Activated CD4-positive, alpha-beta T cell treated with anti-CD3 and anti-CD28 coated beads for 48 hours (primary cell): ENCODE data around the gene RNF186.
"Not testable (repeated sequence)": the region's sequence is repeated elsewhere in the genome, so short reads cannot be mapped to it uniquely, and the experiment has no call there.

Source experiments
- DNase-seq: peaks from one replicate; pipeline ENCODE4 v3.0.0-alpha.2; 2020

RNF186 gene, protein sequence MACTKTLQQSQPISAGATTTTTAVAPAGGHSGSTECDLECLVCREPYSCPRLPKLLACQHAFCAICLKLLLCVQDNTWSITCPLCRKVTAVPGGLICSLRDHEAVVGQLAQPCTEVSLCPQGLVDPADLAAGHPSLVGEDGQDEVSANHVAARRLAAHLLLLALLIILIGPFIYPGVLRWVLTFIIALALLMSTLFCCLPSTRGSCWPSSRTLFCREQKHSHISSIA

DNA sequence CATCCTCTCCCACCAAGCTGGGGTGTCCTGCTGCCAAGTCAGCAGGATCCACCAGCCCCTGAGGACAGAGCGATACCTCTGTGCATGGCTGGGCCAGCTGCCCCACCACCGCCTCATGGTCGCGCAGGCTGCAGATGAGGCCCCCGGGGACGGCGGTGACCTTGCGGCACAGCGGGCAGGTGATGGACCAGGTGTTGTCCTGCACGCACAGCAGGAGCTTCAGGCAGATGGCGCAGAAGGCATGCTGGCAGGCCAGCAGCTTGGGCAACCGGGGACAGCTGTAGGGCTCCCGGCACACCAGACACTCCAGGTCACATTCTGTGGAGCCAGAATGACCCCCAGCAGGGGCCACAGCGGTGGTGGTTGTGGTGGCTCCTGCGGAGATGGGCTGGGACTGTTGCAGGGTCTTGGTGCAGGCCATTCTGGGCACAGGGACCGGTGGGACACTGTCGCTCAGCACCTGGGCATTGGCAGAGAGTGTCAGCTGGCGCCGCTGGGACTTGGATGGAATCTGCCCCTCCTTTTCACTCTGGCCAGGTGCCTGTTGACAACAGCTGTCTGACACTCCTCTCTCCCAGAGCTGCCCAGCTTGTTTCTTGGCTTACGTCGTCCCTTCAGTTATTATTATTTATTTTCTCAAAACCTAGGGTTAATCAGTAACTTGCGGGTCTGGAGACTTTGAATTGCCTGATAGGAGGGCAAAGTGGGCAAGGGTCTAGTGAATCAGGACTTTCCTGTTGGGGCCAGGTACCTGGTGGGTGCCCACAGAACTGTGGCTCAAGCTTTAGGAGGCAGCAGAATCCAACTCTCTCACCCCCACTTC lies at the start of gene RNF186:
Gene RNF186 (minus strand): TSS at position 603 of the 823 bp plus-strand sequence. CDS start 182 bp downstream, at position 421.
- DNase-seq: no peak

DNA sequence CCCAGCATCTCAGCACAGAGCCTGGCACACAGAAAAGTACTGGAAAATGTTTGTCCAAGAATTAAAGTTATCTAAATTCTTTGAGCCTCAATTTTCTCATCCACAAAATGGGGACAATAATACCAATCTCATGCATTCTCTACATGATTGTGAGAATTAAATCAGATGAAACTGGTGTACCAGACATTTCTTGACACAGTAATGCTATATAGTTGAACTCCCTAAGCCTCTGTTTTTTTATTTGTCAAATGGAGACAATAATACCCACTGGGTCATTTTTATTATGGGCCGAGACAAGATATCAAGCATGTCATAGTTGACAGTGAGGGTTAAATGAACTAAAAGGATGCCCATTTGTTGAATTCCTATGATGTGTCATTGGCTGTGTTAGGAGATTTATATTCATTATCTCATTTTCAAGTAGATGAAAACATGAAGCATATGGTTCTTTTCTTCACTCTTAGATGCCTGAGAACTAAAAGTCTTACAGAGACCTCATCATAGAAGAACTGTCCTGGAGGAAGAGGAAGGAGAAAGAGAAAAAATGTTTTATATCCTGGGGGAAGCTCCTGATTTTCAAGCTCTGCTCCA lies 49.6 kb upstream of the RNF186 start:
- no peak for DNase-seq

DNA sequence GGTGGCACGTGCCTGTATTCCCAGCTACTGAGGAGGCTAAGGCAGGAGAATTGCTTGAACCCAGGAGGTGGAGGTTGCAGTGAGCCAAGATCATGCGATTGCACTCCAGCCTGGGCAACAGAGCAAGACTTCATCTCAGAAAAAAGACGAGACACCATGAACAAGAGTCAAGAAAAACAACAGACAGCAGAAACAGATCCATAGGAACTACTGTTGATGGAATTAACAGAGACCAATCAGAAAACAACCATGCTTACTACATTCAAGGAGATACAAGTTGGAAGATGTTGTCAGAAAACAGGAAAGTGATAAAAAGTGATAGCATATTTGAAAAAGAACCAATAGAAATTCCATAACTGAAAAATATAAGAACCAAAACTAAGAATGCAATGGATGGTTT lies 47.9 kb upstream of the RNF186 start:
- DNase-seq: no peak

DNA sequence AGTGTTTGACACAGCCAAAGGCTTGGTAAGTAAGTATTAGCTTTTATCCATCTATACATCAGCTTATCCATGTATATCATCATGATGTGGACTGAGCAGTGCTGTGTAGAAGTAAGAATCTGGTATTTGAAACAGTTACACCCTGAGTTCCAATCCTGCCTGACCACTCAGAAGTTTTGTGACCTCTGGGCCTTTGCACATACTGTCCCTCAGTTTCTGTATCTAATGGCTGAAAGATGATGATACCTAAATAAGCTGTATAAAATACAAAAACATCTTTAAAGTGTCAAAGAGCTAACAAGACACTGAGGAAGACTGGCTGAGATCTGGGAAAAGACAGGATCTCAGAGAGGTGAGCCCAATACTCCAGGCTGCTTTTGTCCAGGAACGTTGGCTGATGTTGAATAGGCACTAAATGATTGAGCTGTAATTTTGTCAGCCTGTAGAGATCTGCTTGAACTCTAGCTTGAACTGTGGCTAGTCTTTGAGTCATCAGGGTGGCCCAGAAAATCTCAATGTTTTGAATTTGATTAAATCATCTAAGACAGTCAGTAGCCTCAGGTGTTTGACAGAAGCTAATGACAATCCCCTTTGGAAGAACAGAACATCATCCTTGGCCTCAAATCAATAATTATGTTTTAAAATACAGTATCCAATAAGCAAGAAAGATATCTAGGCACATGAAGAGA lies 46.9 kb upstream of the RNF186 start:
- no peak for DNase-seq

DNA sequence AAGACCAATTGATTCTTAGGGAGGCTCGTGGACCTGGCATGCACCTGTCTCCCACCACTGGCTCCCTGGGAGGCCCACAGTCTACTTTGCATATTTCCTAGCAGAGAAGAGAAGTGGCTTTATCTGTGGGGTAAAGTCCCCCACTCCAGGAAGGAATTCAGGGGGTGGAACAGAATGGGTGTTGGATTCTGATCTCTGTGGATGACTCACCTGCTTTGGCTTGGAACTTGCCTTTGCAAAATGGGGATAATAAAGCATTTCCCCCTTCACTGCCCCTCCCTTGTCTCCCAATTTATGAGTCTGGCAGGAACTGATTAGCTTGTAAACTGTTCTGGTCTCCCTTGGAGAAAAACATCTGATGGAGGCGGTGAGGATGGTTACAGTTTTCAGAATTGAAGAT lies 46.0 kb upstream of the RNF186 start:
- no peak for DNase-seq

DNA sequence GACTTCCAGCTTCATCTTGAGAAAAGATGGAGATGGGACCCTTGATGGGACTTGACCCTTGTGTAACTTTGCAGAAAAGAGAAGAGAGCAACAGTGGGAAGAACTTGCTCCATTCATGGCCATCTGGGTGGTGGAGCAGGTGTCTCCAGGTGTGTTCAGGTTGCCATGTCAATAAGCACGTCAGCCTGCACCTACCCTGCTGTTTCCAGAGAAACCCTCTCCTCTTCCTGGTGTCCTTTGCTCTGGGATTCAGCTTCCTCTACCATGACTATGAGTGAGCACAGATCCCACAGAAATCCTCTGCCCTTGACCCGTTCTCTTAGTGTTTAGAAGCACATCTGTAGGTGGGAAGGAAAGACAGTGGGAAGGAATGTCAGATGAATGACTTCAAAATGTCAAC lies 45.3 kb upstream of the RNF186 start:
- no peak for DNase-seq

DNA sequence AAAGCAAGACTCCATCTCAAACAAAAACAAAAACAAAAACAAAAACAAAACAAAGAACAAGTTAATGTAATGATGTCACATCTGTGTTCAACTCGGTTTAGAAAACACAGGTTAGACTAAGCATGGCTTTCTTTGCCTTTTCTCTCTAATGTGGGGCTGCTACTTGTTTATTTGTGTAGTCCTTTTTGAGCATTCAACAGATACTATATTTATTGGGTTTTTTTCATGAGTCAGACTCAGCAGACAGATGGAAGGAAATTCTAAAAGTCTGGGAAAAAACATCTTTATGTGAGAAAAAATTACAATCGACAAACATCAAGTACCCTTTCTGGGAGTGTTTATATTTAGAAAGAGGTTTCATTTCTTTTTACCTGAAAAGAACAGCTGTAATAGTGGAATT lies 44.8 kb upstream of the RNF186 start:
- DNase-seq: no peak

DNA sequence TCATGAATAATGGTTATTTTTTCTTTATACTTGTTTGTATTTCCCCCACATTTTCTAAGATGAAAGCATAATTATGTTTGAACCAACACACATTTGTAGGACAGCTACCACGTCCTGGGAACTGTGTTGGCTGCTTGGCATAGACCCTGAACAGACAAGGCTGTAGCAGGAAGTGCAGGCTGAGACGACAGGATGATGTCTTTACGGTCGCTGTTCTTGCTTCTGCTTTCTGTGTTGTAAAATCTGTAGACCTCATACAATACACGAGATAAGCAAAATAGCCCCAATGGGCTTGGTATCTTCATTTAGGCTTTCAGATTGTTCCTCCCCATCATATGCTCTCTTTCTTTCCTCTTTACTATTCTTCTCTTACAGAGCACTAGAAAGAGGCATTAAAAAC lies 43.8 kb upstream of the RNF186 start:
- DNase-seq: no peak

DNA sequence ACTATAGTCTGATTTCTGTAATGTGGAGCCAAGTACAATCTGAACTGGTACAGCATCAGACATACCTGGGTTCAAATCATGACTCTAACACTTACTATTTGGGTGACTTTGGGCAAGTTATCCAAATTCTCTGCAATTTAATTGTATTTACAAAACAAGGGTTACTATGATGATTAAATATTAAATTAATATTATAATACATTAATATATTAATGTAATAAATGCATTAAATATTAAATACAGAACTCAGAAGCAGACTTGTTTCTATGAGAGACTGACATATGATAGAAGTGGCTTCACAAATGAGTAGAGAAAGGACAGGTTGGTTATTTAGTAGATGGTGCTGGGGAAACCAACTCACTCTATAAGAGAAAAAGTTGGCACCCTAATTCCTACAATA lies 39.8 kb upstream of the RNF186 start:
- DNase-seq: no peak

DNA sequence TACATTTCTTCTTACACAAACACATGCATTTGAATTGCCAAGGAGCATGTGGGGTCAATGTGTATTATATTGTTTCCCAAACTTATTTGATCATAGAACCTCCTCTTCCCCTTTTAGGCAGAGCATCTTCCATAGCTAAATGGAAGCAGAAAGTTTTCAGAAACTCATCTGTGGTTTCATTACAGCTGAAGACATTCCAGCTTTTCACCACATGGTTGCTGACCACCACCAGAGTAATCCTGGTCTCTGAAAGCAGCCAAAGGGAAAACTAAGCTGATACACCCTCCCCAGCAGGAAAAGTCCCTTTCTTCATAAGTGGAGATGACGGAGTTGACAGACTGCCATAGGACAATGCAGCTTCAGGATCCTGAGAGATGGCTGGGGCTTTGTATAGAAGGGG lies 37.0 kb upstream of the RNF186 start:
- DNase-seq: no peak

DNA sequence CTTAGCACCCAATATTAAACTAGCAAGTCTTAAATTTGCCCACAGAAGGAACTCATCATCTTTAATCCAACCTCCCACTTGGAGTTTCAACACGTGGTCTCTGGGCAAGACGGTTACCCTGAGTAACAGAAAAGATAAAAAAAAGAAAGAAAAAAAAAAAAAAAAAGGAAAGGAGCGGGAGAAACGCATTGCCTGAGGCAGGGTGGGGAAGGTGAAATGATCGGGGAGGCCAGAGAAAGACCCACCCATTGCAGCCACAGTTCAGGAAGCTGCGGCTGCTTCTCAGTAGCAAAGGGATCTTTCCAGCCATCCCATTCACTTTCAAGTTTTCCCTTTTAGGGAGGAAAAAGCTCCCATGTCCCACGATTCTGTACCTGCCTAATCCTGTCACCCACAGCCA lies 35.1 kb upstream of the RNF186 start:
- no peak for DNase-seq

DNA sequence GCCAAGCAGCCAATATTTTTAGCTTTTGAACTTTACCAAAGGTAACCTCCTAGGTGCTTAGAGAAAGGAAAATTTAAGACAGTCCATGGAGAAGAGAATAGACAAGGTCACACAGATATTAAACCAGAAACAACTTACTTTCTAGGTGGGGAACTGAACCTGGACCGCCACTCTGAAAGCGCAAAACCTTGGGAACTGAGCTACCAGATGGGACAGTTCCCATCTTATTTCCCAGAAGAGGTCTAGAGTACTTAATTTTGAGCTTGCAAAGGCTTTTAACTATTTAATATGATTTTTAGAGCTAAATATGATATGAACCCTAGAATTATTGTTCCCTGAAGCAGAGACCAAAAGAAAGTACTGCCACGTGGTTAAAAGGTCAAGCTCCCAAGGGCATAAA lies 34.2 kb upstream of the RNF186 start:
- not testable (repeated sequence) for DNase-seq

DNA sequence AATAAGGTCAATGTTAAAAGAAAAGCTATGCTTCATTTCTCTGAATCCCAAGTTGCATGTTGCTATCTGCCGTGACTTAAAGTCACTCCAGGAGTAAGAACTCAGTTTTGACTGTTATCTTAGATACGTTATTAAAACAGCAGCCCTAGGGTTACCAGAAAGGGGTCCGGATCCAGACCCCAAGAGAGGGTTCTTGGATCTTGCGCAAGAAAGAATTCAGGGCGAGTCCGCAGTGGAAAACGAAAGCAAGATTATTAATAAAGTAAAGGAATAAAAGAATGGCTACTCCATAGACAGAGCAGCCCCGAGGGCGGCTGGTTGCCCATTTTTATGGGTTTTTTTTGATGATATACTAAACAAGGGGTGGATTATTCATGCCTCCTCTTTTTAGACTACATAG lies 32.3 kb upstream of the RNF186 start:
- not testable (repeated sequence) for DNase-seq

DNA sequence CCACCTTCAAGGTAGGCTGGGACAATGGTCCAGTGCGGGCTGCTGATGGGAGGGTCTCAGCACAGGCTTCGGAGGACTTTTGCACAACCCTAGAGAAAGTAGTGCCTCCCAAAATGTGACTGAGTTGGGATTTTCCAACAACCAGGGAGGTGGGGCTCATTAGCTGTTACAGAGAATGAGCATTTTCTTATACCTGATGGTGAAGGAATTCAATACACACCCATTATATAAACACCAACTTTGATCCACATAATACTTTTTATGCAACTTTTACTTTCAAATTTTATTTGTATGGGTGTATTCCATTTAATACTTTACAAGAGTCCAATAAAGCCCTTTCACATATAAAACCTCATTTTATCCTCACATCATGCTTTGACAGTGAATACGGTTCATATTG lies 31.3 kb upstream of the RNF186 start:
- DNase-seq: no peak

DNA sequence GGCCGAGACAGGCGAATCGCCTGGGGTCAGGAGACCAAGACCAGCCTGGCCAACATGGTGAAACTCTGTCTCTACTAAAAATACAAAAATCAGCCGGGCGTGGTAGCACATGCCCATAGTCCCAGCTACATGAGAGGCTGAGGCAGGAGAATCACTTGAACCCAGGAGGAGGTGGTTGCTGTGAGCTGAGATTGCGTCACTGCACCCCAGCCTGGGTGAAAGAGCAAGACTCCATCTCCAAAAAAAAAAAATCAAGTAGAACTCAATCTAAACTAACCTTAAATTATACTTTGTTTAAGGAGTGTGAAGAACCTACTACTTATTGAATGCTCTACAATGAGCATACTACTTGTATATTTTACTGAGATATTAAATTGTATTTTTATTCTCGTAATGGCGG lies 30.5 kb upstream of the RNF186 start:
- no peak for DNase-seq

DNA sequence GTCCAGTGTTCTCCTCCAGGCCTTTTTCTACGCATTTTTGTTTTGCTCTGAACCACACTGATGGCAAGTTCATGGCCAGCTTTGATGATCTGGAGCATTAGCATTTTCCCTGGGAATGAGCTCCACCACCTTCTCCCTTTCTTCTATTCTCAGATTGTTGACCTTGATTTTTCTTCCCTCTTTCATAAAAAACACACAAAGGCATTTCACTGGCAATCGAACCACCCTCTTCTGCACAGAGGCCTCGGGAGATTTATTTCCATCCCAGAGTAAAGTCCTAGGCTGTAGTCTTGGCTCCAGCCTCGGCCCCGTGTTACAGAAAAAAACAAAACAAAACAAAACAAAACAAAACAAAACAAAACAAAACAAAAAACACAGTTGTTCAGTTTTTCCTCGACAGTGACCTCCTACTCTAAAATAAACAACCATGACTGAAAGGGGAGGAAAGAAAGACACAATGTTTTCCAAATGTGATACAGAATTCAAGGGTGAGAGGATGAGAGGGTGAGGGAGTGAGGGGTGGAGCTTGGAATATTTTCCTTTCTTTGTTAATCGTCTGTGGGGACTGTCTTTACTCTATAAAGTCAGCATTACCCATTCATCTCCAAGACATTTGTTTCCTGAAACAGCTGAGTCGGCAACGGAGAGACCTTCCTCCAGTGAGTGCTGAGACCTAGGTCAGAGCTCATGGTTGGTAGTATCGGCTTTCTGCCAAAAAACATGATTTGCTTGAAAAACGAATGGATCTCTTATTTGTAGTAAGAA lies 29.8 kb upstream of the RNF186 start:
- DNase-seq: no peak

DNA sequence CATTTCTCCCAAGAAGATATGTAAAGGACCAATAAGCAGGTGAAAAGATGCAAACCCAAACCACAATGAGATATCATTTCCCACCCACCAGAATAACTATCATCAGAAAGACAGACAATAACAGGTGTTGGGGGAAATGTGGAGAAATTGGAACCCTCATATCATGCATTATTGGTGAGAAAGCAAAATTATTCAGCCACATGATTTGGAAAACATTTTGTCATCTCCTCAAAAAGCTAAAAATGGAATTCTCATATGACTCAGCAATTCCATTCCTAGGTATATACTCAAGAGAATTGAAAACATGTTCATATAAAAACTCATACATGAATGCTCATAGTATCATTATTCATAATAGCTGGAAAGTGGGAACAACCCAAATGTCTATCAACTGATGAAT lies 25.1 kb upstream of the RNF186 start:
- DNase-seq: no peak

DNA sequence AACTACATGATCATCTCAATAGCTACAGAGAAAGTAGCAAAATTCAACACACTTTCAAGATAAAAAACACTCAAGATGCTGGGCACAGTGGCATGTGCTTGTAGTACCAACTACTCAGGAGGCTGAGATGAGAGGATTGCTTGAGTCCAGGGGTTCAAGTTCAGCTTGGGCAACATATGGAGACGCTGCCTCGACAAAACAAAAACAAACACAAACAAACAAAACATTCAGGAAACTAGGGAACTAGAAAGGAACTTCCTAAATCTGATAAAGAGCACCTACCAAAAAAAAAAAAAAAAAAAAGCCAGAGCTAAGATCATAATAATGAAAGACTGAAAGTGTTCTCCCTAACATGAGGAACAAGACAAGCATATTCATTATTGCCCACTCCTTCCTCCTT lies 22.8 kb upstream of the RNF186 start:
- no peak for DNase-seq

DNA sequence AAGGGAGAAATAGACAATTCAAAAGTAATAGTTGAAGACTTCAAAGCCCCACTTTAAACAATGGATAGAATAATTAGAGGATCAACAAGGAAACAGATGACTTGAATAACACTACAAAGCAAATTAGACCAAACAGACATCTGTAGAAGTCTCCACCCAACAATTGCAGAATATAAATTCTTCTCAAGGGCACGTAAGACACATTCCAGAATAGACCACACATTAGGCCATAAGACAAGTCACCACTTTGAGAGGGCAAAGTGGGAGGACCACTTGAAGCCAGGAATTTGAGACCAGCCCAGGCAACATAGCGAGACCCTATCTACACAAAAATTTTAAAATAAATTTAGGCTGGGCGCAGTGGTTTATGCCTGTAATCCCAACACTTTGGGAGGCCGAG lies 20.5 kb upstream of the RNF186 start:
- DNase-seq: no peak

DNA sequence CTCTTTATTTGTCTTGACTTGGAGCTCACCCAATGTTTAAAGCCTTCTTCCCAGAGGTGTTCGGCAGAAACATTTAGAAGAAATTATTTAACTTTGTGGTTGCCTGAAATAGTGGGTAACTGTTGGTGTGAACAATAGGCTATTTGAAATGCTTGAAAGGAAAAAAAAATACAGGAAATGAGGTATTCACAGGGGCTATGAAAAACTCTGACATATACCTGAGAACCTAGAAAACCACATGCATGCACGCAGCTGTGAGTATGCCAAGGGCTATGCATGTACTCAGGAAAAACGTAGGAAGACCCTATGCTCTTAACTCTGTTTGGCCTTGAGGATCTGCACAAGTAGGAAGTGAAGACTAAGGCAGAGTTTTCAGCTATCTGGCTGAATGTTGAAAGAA lies 16.4 kb upstream of the RNF186 start:
- no peak for DNase-seq

DNA sequence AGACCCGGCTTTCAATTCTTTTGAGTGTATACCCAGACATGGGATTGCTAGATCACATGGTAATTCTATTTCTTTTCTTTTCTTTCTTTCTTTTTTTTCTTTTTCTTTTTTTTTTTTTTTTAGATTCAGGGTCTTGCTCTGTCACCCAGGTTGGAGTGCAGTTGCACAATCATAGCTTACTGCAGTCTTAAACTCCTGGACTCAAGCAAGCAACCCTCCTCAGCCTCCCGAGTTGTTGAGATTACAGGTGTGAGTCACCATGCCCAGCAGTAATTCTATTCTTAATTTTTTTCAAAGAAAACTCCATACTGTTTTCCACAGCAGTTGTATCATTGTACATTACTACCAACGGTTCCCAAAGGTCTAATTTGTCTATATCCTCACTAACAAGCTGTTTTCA lies 13.5 kb upstream of the RNF186 start:
- no peak for DNase-seq

DNA sequence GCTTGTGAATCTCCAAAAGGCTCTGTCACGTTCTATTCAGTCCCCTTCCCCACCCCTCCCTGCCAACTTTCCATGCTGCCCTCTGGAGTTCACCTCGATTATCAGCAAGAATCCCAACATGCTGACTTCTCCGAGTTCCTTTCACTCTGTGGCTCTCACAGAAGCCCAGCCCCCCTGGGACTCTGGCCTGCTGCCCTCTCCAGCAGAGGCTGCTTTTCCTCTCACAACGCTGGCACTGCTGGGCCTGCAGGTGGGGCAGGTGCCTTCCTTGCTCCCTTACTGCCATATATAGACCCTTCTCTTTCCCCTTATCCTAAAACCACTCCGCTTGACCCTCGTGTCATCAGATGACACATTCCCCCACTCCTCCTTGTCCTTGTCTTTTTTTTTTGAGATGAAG lies 10.2 kb upstream of the RNF186 start:
- no peak for DNase-seq

DNA sequence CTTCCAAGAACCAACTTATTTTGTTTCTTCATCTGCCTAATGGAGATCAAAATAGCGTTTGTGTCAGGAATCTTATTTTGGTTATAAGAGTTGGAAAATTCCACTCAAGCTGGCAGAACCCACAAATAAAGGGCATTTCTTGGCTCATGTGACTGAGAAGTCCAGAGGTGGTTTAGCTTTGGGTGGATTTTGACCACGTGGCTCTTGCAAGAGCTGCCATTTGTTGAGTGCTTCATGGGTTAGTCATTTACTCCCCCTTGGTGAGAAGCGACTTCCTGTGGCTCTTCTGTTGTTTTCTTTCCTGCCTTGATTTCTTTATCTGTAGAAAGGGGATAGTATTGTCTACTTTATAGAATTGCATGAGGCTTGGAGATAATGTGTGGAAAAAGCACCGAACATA lies 9.5 kb upstream of the RNF186 start:
- DNase-seq: no peak
